Smooth muscle cell of the umbilical artery (primary cell): Measurements from ENCODE around the gene AK3. TPM values are rescaled to one million over a fixed set of nuclear protein-coding genes. Genes with fewer than 3 reads are reported as not detected.

ENCODE experiments used
- total RNA-seq: library from RNA; depleted of rRNA; stranded (reverse); fragments of >200 nt; gene quantifications from 2 replicates; pipeline ENCODE4 v1.2.3, GENCODE V29; 2014

The AK3 gene
- total RNA-seq: 51.1 and 70.0 TPM in 2 replicates

GRCh38 chr9:4740638-4741364 lies at the start of gene AK3:
TSS of gene AK3 (minus strand) at chr9:4741202. CDS start at chr9:4741087, 115 bp downstream.

GRCh38 chr9:4679268-4680172 lies 61.5 kb downstream of the AK3 start, which contains the start of gene CDC37L1:
TSS of gene CDC37L1 (plus strand) at chr9:4679569. CDS start at chr9:4679768, 199 bp downstream.

GRCh38 chr9:4666042-4666699 lies 74.8 kb downstream of the AK3 start, which contains the start of gene SPATA6L:
TSS of gene SPATA6L (minus strand) at chr9:4666480. CDS start at chr9:4666250, 230 bp downstream.

GRCh38 chr9:4662108-4662988 lies 78.7 kb downstream of the AK3 start, which contains the start of gene PLPP6:
TSS of gene PLPP6 (plus strand) at chr9:4662294. CDS start at chr9:4662376, 82 bp downstream.

Other genes starting within 250 kb of the AK3 start
- gene PLPP6, start 78.9 kb downstream of the AK3 start, total RNA-seq: 5.9 and 6.6 TPM in 2 replicates
- 0.18 and 1.5 TPM in 2 replicates for gene SPATA6L, start 74.7 kb downstream of the AK3 start, total RNA-seq
- 21.9 and 22.9 TPM in 2 replicates for gene CDC37L1, start 61.6 kb downstream of the AK3 start, total RNA-seq
- 9.2 and 17.4 TPM in 2 replicates for gene RCL1, start 51.7 kb upstream of the AK3 start, total RNA-seq
- 9.5 and 14.2 TPM in 2 replicates for gene JAK2, start 244.1 kb upstream of the AK3 start, total RNA-seq